Measurements from ENCODE around the gene NPHS1. TPM values are rescaled to one million over a fixed set of nuclear protein-coding genes. Genes with fewer than 3 reads are reported as not detected.
"Not testable (repeated sequence)": the region's sequence is repeated elsewhere in the genome, so short reads cannot be mapped to it uniquely, and the experiment has no call there.

Gene NPHS1
- total and polyA plus RNA-seq, 9 of the 15 experiments (the other 6 are each of a cell fraction or from before 2014, with no cell fraction given) = 0.01 to 0.28 (median 0.14) TPM; not detected in 5

- H3K79me2 ChIP-seq (ENCODE audit: control insufficient read depth, insufficient read depth, low read length); H2AFZ ChIP-seq (ENCODE audit: low read depth, low read length); H3K9me1 ChIP-seq (ENCODE audit: control insufficient read depth, insufficient read depth, low read length); ATAC-seq; H3K9me3 ChIP-seq (replicated peaks; ENCODE audit: control insufficient read depth, insufficient read depth, low read depth, low read length); BruUV-seq (replicated peaks); intact Hi-C loops (cut with micrococcal nuclease); H3K36me3 ChIP-seq (ENCODE audit: control insufficient read depth, insufficient read depth, low read length); H3K4me3 ChIP-seq; CTCF ChIA-PET (ENCODE audit: low intra/inter-chr PET ratio); DNase-seq (ENCODE audit: extremely low read depth in 1 of 4, low spot score in 3 of 4); H3K4me2 ChIP-seq (ENCODE audit: insufficient read depth, low read length); H4K20me1 ChIP-seq (replicated peaks; ENCODE audit: control insufficient read depth, insufficient read depth, low read length); FAIRE-seq; H3K9ac ChIP-seq (ENCODE audit: insufficient read depth in 1 of 2, low read depth in 2 of 2, low read length in 2 of 2); POLR2A ChIA-PET; in situ Hi-C loops (cut with MboI); H3K27ac ChIP-seq (ENCODE audit: extremely low read depth, low read depth, low read length); H3K27me3 ChIP-seq (ENCODE audit: control insufficient read depth in 2 of 2, insufficient read depth in 2 of 2, low read length in 2 of 2): not testable (repeated sequence)
- 35% methylated on average over 1 of the region's 1 CpG for WGBS (ENCODE audit: insufficient coverage, low coverage, missing lambda C conversion rate)
- H3K4me1 ChIP-seq (replicated peaks in 1 of 2; ENCODE audit: control insufficient read depth in 2 of 2, insufficient read depth in 2 of 2, low read length in 2 of 2) = peaks cover 0 to 41% of the 10 kb centered on the region in 2 experiments; a peak in 3 of 5 replicates
- TF ChIP-seq ZNF121 (CRISPR knock-in tag; conservative IDR thresholded peaks at IDR 0.05) (peak; percentile 80), ZNF239 (CRISPR knock-in tag; IDR thresholded peaks at IDR 0.05) (peak; percentile 11; the same call in 1 of the 2 replicates)
These were observed 56.7 kb downstream of the NPHS1 start for GRCh38 chr19:35795564-35795963.

DNA sequence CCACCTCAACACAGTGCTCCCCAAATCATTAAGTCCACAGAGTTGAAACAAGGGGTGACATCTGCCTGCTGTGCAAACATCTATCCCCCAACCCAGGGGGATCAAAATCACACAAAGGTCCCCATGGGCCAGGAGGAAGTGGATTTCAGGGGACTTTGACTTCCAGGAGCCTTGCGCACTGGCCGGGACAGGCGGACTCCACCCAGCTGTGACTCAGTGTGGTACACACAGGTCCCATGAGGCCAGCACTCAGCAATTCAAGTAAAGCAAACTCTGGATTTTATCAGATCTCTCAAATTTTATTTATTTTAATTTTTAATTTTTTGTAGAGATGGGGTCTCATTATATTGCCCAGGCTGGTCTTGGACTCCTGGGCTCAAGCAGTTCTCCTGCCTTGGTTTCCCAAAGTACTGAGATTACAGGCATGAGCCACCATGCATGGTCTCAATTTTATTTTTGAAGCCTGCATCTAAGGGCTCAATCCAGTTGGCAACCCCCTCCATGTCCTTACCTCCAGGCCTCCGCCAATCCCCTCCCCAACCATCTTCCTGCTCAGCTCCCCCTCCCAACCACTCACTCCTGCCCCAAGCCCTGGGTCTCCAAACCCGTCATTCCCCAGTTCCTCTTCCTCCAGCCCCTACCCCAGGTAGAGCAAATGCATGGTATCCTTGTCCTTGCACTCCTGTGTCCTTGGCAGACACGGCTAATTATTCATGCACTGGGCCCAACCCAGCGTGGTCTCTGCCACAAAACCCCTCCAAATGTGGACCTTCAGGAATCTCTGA is 58.7 kb downstream of the NPHS1 start:
- no peak overlapping the region; the same call in 1 of the 2 replicates for H3K4me2 ChIP-seq (ENCODE audit: insufficient read depth, low read length)
- no peak for FAIRE-seq
- H3K9ac ChIP-seq (ENCODE audit: insufficient read depth in 1 of 2, low read depth in 2 of 2, low read length in 2 of 2) = peak overlapping the region in 1 of 2 experiments; percentile 48; a peak in 1 of 4 replicates
- BruUV-seq (replicated peaks) = no TSS peak
- no peaks in the 10 kb centered on the region for H3K79me2 ChIP-seq (ENCODE audit: control insufficient read depth, insufficient read depth, low read length)
- ChIA-PET POLR2A (interaction anchor here (0.6 kb wide), 1 partner anchor 82 kb away, joined by 4 read pairs; no protein-coding TSS in a partner anchor), CTCF (ENCODE audit: low intra/inter-chr PET ratio) (no interaction called here)
- H3K9me3 ChIP-seq (replicated peaks; ENCODE audit: control insufficient read depth, insufficient read depth, low read depth, low read length) = no peaks in the 10 kb centered on the region
- ATAC-seq = peak; percentile 48; the same call in 1 of the 3 replicates
- 19% methylated on average over 7 of the region's 7 CpGs for WGBS (ENCODE audit: insufficient coverage, low coverage, missing lambda C conversion rate)
- no peaks in the 10 kb centered on the region for H4K20me1 ChIP-seq (replicated peaks; ENCODE audit: control insufficient read depth, insufficient read depth, low read length)
- intact Hi-C loops (cut with micrococcal nuclease) (no loop called here), in situ Hi-C loops (cut with MboI) (no loop called here)
- peak in 2 of 4 experiments; percentile 19 to 37 for DNase-seq (ENCODE audit: extremely low read depth in 1 of 4, low spot score in 3 of 4)
- H3K27me3 ChIP-seq (ENCODE audit: control insufficient read depth in 2 of 2, insufficient read depth in 2 of 2, low read length in 2 of 2) = no peaks in the 10 kb centered on the region; a peak in 1 of 5 replicates
- H3K4me1 ChIP-seq (replicated peaks in 1 of 2; ENCODE audit: control insufficient read depth in 2 of 2, insufficient read depth in 2 of 2, low read length in 2 of 2) = peaks cover 0 to 56% of the 10 kb centered on the region in 2 experiments; a peak in 3 of 5 replicates
- no peaks in the 10 kb centered on the region for H3K36me3 ChIP-seq (ENCODE audit: control insufficient read depth, insufficient read depth, low read length)
- no peak overlapping the region for H3K27ac ChIP-seq (ENCODE audit: extremely low read depth, low read depth, low read length)
- H3K9me1 ChIP-seq (ENCODE audit: control insufficient read depth, insufficient read depth, low read length) = no peaks in the 10 kb centered on the region
- no peak overlapping the region for H3K4me3 ChIP-seq
- H2AFZ ChIP-seq (ENCODE audit: low read depth, low read length) = no peak overlapping the region
- TF ChIP-seq FOSL1 (tag; conservative IDR thresholded peaks at IDR 0.05) = peak; percentile 62
- TF ChIP-seq ZNF263 (CRISPR knock-in tag; IDR thresholded peaks at IDR 0.05; ENCODE audit: borderline replicate concordance) = peak; percentile 19; the same call in 1 of the 2 replicates
- peak; percentile 48; the same call in 1 of the 2 replicates for TF ChIP-seq SPI1 (IDR thresholded peaks at IDR 0.05; ENCODE audit: borderline replicate concordance, low read depth, low read length)
- 0 out of 2 replicates have a peak, but pooled peaks have one; percentile 27 for TF ChIP-seq JUND (IDR thresholded peaks at IDR 0.05; ENCODE audit: borderline replicate concordance, low read depth, low read length)
- TF ChIP-seq JUND (tag; IDR thresholded peaks at IDR 0.05; ENCODE audit: borderline replicate concordance, low read depth, low read length) = no peak
- TF ChIP-seq, protein P1, sequence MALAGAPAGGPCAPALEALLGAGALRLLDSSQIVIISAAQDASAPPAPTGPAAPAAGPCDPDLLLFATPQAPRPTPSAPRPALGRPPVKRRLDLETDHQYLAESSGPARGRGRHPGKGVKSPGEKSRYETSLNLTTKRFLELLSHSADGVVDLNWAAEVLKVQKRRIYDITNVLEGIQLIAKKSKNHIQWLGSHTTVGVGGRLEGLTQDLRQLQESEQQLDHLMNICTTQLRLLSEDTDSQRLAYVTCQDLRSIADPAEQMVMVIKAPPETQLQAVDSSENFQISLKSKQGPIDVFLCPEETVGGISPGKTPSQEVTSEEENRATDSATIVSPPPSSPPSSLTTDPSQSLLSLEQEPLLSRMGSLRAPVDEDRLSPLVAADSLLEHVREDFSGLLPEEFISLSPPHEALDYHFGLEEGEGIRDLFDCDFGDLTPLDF (CRISPR knock-in tag; IDR thresholded peaks at IDR 0.05) = no peak
- TF ChIP-seq NRF1 (conservative IDR thresholded peaks at IDR 0.05 in 1 of 2, IDR thresholded peaks at IDR 0.05 in 1 of 2) = peak; percentile 60 to 64
- TF ChIP-seq PTBP1 (IDR thresholded peaks at IDR 0.05; ENCODE audit: low read depth, low read length) = no peak
- TF ChIP-seq NR3C1 (CRISPR knock-in tag; IDR thresholded peaks at IDR 0.05) = no peak
- TF ChIP-seq EP300 (IDR thresholded peaks at IDR 0.05; ENCODE audit: low read length) = no peak
- TF ChIP-seq TOE1 (IDR thresholded peaks at IDR 0.05; ENCODE audit: borderline replicate concordance) = no peak
- TF ChIP-seq TOE1 (CRISPR knock-in tag; IDR thresholded peaks at IDR 0.05; ENCODE audit: borderline replicate concordance, low read depth) = no peak

Measured in K562 (cell line).